Smooth muscle cell (in vitro differentiated cells): ENCODE data around the gene LIG3. TPM values are rescaled to one million over a fixed set of nuclear protein-coding genes. Genes with fewer than 3 reads are reported as not detected.
"Not testable (repeated sequence)": the region's sequence is repeated elsewhere in the genome, so short reads cannot be mapped to it uniquely, and the experiment has no call there.

Experiments
- DNase-seq: peaks from one replicate; lab custom pipeline; 2025; ENCODE audit not compliant: unreplicated experiment; lab: John Stamatoyannopoulos, UW
- H2AFZ ChIP-seq: fragments of 200-600 bp; sonication (generic); 2 replicates; pipeline ENCODE4 v1.6.0; 2016; ENCODE audit warnings: antibody characterized with exemption, low read depth, mild to moderate bottlenecking
- H3F3A ChIP-seq: fragments of 200-600 bp; sonication (generic); 2 replicates; pipeline ENCODE4 v1.6.0; 2017; ENCODE audit warnings: antibody characterized with exemption, low read depth
- H3K27ac ChIP-seq: fragments of 200-600 bp; sonication (generic); 2 replicates; pipeline ENCODE4 v1.5.1; 2016; ENCODE audit warnings: low read depth, mild to moderate bottlenecking
- H3K27me3 ChIP-seq: fragments of 200-600 bp; sonication (generic); 2 replicates; pipeline ENCODE4 v1.6.1; 2016; ENCODE audit warnings: low read depth, mild to moderate bottlenecking
- H3K36me3 ChIP-seq: fragments of 200-600 bp; sonication (generic); 2 replicates; pipeline ENCODE4 v1.5.1; 2016; ENCODE audit warnings: low read depth
- H3K4me1 ChIP-seq: fragments of 200-600 bp; sonication (generic); 2 replicates; pipeline ENCODE4 v1.5.1; 2016; ENCODE audit warnings: low read depth
- H3K4me2 ChIP-seq: fragments of 200-600 bp; sonication (generic); 2 replicates; pipeline ENCODE4 v1.6.0; 2016; ENCODE audit warnings: mild to moderate bottlenecking
- H3K4me3 ChIP-seq: fragments of 200-600 bp; sonication (generic); 2 replicates; pipeline ENCODE4 v1.5.1; 2016; ENCODE audit warnings: mild to moderate bottlenecking
- H3K79me2 ChIP-seq: fragments of 200-600 bp; sonication (generic); 2 replicates; pipeline ENCODE4 v1.6.0; 2016; ENCODE audit warnings: low read depth, mild to moderate bottlenecking
- H3K9ac ChIP-seq: fragments of 200-600 bp; sonication (generic); 2 replicates; pipeline ENCODE4 v1.6.0; 2016; ENCODE audit warnings: low read depth
- H3K9me3 ChIP-seq: fragments of 200-600 bp; sonication (generic); replicated peaks from 2 replicates; pipeline ENCODE4 v1.5.1; 2016; ENCODE audit warnings: low read depth
- H4K20me1 ChIP-seq: fragments of 200-600 bp; sonication (generic); 2 replicates; pipeline ENCODE4 v1.6.0; 2016; ENCODE audit warnings: low read depth
- CTCF ChIP-seq: fragments of 200-600 bp; sonication (generic); IDR thresholded peaks from 2 replicates; pipeline ENCODE4 v1.5.1; 2017; ENCODE audit warnings: borderline replicate concordance, mild to moderate bottlenecking, antibody characterized with exemption; ENCODE audit not compliant: insufficient read depth, poor library complexity, severe bottlenecking
- WGBS: methylation state at CpG from one replicate; pipeline ENCODE4 v1.1.7; 2016; ENCODE audit warnings: low lambda C conversion rate; 5-methylcytosine and 5-hydroxymethylcytosine counted together
- polyA plus RNA-seq: library from polyadenylated mRNA; unstranded; fragments of >200 nt; fragmentation: Nextera tagmentation; extraction: Ambion mirVana; gene quantifications from 2 replicates; pipeline ENCODE4 v1.2.1, GENCODE V29; 2016
- total RNA-seq: library from RNA; depleted of rRNA; stranded (reverse); fragments of >200 nt; gene quantifications from 2 replicates; pipeline ENCODE4 v1.2.3, GENCODE V29; 2014

Gene LIG3
- 31.2 and 34.6 TPM in 2 replicates for total RNA-seq
- 18.1 and 19.4 TPM in 2 replicates for polyA plus RNA-seq

DNA sequence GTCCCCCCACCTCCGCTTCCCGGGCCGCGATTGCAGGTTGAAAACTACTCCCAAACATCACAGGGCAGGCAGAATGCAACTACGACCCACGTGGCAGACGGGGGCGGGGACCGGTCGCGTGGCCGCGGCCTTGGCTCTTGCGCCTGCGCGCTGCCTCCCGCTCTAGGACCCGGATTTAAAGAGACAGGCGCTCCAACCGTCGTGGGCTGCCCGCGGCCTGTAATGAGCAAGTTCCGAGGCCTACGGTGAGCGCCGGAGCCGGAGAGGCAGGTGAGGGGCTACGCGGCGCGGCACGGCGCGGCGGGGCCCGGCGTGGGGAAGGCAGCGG lies at the start of gene LIG3:
Gene LIG3 (plus strand): TSS at position 160 of the 328 bp plus-strand sequence. CDS start 2,494 bp downstream, outside the sequence.
- H3K9ac ChIP-seq = peak within 1 kb of the TSS; percentile 99
- peaks cover 17% of the 10 kb centered on the region for H3K4me1 ChIP-seq
- under 1% methylated on average over 37 of the region's 39 CpGs for WGBS

DNA sequence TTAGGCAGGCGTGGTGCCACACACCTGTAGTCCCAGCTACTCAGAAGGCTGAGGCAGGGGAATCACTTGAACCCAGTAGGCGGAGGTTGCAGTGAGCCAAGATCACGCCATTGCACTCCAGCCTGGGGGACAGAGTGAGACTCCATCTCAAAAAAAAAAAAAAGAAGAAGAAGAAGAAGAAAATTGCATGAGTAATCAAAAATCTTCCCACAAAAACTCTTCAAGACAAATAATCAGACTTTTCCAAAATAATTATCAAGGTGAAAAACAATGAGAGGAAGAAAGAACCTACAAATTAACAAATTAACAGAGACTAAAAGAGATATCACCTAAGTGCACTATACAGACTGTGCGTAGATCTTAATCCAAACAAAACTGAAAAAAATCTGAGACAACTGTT lies 29.5 kb upstream of the LIG3 start:
- not testable (repeated sequence) for H4K20me1 ChIP-seq, H3F3A ChIP-seq, H3K9me3 ChIP-seq, H3K4me3 ChIP-seq, H3K27ac ChIP-seq, H3K4me1 ChIP-seq, H3K4me2 ChIP-seq, H2AFZ ChIP-seq, H3K9ac ChIP-seq, H3K36me3 ChIP-seq, DNase-seq, H3K79me2 ChIP-seq
- WGBS = 93% methylated on average over 4 of the region's 4 CpGs
- H3K27me3 ChIP-seq = peaks cover 47% of the 10 kb centered on the region

More for the DNA sequence above, at the start of gene LIG3:
- H4K20me1 ChIP-seq = no peaks in the 10 kb centered on the region
- H3K36me3 ChIP-seq = no peaks in the 10 kb centered on the region
- H3F3A ChIP-seq = no peaks in the 10 kb centered on the region
- no peaks in the 10 kb centered on the region for H3K27me3 ChIP-seq
- peaks cover 33% of the 10 kb centered on the region for H3K79me2 ChIP-seq
- peak; percentile 92 for DNase-seq
- peak within 1 kb of the TSS; percentile 98 for H3K27ac ChIP-seq
- H2AFZ ChIP-seq = peak within 1 kb of the TSS; percentile 85
- H3K4me3 ChIP-seq = peak within 1 kb of the TSS; percentile 88
- peak within 1 kb of the TSS; percentile 90 for H3K4me2 ChIP-seq
- no peaks in the 10 kb centered on the region for H3K9me3 ChIP-seq
- no peak for TF ChIP-seq CTCF

DNA sequence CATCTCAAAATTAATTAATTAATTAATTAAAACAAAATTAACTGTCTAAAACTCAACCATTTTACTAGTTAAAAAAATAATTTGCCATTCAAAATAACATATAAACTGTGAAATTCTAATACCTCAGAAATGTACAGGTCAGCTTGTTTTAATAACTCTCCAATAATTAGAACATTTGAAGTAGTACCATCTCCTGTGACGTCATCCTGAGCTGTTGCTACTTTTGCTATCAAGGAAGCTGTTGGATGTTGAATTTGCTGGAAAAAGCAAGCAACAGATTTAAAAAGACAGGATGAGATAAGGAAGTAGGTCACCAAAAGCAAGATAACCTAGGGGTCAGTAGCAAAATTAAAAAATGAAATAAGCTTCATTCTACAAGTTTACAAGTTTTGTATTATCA lies 21.9 kb upstream of the LIG3 start:
- WGBS = 85% methylated on average over 1 of the region's 1 CpG
- no peak for DNase-seq
- H3K27me3 ChIP-seq = peaks cover 15% of the 10 kb centered on the region
- H3K27ac ChIP-seq = no peak overlapping the region
- H3K4me2 ChIP-seq = no peak overlapping the region
- H3K79me2 ChIP-seq = peaks cover 18% of the 10 kb centered on the region
- no peak overlapping the region for H3K9ac ChIP-seq
- no peaks in the 10 kb centered on the region for H3K9me3 ChIP-seq
- no peaks in the 10 kb centered on the region for H3F3A ChIP-seq
- H3K4me3 ChIP-seq = no peak overlapping the region
- H3K4me1 ChIP-seq = peaks cover 11% of the 10 kb centered on the region
- H3K36me3 ChIP-seq = no peaks in the 10 kb centered on the region
- no peaks in the 10 kb centered on the region for H4K20me1 ChIP-seq
- H2AFZ ChIP-seq = no peak overlapping the region
- TF ChIP-seq CTCF = no peak

GRCh38 chr17:34961093-34961911 lies 19.0 kb upstream of the LIG3 start, which contains the start of the genes CCT6B and ZNF830:
CCT6B (minus strand) TSS chr17:34961460; CDS start chr17:34961393, 67 bp downstream.
ZNF830 (plus strand) TSS chr17:34961540; CDS start chr17:34961567, 27 bp downstream.
- Histone ChIP-seq H4K20me1 (no peaks in the 10 kb centered on the region), H3K27ac (peak within 1 kb of the TSS; percentile 94), H3K36me3 (no peaks in the 10 kb centered on the region), H3K4me2 (peak within 1 kb of the TSS; percentile 95), H3K9me3 (no peaks in the 10 kb centered on the region), H3K27me3 (no peaks in the 10 kb centered on the region), H3K9ac (peak within 1 kb of the TSS; percentile 97), H3K79me2 (peaks cover 22% of the 10 kb centered on the region), H3K4me1 (peaks cover 11% of the 10 kb centered on the region), H3K4me3 (peak within 1 kb of the TSS; percentile 86), H2AFZ (peak within 1 kb of the TSS; percentile 96), H3F3A (no peaks in the 10 kb centered on the region)
- no peak for TF ChIP-seq CTCF
- DNase-seq = peak; percentile 70
- WGBS = 1% methylated on average over 65 of the region's 65 CpGs
